CD4-positive, alpha-beta T cell treated with Interferon alpha-2 for 1 hour (primary cell): ENCODE measurements around the gene DCC.

ENCODE experiments used
- DNase-seq, 2 donors: peaks; one replicate each; pipeline ENCODE4 v3.0.0-alpha.2; 2020 to 2022

DCC gene

GRCh38 chr18:52607985-52608384 is 268.0 kb downstream of the DCC start:
- no peak for DNase-seq

- DNase-seq: no peak
Measured at GRCh38 chr18:52610451-52611115, 270.6 kb downstream of the DCC start.

DNA sequence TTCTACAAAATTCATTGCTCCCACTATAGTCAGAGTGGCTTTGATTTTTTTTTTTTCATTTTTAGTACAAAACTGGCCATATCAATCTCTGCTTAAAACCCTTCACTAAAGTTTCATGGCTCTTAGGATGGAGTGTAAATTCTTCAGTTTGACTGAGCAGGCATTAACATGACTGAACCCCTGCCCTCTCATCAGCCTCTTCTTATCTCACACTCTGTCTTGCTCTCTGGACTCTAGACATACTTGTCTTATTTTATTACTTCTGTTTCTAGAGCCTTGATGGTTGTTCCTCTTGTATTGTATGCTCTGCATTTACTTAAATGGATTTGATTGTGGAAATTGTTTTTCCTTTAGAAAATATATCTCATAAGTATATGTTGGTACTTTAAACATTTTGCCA is 272.4 kb downstream of the DCC start:
- no peak for DNase-seq

DNA sequence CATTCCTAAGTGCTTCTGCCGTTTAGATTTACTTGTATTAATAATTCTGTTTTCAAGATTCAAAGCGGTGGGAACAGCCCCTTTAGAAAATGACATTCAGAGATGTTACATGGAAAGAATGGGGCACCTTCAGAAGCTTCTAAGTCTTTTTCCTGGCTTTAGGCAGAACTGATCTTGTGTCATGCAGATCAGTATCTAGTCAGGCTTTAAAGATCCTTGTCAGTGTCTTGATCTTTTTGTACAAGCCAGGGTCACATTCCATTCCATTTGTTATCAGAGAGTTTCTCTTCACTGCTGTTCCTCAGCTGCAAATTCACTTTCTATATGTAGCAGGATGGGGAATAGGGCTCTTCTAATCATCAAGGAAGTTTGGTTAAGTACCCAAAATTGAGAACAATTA is 275.3 kb downstream of the DCC start:
- DNase-seq: no peak

DNA sequence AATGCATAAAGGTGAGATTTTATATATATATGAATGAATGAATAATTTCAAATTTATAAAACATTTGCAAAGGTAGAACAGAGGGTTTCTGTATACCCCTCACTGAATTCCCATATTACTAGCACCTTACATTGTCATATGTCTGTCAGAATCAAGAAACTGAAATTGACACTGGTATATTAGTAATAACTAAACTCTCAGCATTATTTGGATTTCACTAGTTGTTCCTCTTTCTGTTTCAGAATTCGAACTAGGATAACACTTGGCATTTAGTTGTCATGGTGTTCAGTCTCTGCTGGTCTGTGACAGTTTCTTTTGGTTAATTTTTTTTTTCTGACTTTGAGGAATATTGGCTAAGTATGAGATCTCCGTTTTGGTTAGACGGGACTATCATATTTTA is 275.9 kb downstream of the DCC start:
- DNase-seq: no peak

- DNase-seq: no peak
Measured at GRCh38 chr18:52617931-52618330, 277.9 kb downstream of the DCC start.

DNA sequence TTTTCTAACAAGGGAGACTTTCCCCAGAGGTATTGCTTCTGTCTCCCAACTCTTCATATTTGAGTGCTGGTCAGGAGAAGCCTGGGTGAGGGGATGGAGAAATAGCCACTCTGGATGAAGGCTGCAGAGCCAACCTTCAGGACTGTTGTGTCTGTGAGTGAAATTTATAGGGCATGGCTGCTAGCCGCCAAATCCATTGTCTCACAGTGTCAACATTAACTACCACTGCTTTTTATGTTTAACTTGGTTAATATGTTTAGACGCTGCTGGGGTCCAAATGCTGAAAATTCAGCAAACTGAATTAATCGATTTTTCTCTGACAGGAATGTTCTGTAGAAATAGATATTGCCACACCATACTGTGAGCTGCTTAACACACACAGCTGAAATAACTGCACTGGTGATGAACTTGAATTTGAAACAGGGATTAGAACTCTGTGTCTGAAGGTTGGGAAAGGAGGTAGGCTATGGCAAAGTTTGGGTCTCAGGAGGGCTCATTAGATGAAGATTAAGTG is 281.0 kb downstream of the DCC start:
- no peak for DNase-seq

DNA sequence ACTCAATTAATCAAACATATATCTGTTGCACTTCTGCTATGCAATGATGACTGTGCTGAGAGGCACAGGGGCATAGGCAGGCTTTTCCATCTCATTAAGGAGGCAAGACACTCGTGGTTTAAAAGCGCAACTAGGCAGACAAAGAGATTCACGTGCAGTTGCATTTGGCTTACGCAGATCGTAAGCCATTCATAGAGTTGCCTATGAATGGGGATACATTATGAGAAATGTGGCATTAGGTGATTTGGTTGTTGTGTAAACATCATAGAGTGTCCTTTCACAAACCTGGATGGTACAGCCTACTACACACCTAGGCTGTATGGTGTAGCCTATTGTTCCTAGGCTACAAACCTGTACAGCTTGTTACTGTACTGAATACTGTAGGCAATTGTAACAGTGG is 284.7 kb downstream of the DCC start:
- no peak for DNase-seq

- DNase-seq: no peak
Measured at GRCh38 chr18:52636536-52636935, 296.5 kb downstream of the DCC start.

GRCh38 chr18:52648201-52648600 is 308.2 kb downstream of the DCC start:
- DNase-seq: no peak

DNA sequence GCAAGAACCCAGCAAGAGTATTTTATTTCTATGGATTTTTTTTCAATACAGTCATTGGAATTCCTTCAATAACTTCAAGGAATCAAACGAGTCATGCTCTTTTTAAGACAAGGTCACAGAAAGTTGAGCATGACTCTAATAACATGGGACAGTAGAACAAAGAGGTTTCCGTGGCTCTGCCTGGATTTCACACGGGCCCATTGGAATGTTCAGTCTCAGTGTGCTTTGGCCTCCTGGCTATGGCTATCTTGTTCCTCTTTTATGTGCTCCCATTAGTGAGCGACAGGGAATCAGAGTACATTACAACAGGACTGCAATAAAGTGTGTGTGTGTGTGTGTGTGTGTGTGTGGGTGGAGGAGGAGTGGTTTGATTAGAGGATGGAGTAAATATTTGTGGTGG is 312.4 kb downstream of the DCC start:
- no peak for DNase-seq

GRCh38 chr18:52657043-52657805 is 317.2 kb downstream of the DCC start:
- no peak for DNase-seq

DNA sequence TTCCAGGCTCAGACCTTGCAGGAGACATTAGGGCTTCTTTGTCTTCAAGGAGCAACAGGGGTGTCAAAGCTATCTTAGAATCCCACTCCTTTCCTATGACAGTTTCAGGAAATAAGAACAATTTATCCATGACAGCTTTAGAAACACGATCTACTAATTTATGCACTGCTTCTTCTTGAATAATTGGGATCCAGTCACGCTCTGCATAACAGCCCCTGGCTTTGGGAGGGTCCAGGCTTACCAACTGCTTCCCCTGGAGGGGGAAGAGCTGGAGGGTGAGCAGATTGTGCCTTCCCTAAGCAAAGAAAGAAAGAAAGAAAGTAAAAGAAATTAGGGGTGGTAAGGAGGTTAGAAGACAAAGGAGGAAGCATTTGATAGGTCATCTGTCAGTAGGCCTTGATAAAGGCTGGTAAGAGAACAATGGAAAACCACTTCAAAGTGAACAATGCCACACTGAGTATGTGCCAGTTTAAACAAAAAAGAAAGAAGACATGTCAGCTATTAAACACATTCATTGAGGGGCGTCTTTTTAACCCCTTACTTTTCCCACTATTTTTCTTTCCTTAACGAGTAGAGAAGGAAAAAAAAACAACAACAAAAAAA is 327.6 kb downstream of the DCC start:
- DNase-seq: no peak

- DNase-seq: no peak
Measured at GRCh38 chr18:52670896-52671295, 330.9 kb downstream of the DCC start.

- DNase-seq: no peak
Measured at GRCh38 chr18:52678034-52678433, 338.0 kb downstream of the DCC start.

DNA sequence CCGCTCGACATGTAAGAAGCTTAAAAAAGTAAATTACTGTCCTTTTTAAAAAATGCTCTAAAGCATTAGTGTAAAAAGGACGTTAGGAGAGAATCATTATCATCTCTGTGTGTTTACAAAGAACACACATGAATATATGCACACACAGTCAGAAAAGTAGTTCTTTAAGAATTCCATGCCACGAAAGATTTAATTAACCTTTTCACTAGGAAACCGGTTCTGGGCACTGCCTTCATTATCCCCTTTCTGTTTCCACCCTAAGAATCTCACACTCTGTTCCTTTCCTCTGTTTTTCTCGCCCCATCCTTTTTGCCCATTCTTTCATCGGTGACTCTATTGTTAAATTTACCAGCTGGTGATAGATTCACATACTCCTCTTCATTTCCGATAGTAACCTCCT is 338.6 kb downstream of the DCC start:
- DNase-seq: no peak

- no peak for DNase-seq
Measured at GRCh38 chr18:52679354-52679753, 339.4 kb downstream of the DCC start.

DNA sequence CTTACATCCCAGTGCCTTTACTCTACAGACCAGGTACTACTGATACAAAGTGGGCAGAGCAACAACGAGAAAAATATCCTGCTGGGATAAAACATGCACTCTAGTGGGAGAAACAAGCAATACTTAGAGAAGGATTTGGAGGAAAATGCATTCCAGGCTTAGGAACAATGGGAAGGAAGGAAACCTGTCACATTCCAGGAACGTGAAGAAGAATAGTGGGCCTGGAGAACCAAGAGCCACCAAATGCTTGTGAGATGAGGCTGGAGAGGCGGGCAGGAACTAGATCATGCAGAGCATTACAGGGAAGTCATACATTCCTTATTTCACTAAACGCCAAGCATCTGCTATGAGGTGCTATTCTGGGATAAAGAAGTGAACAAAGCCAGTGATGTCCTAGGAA is 342.3 kb downstream of the DCC start:
- DNase-seq: no peak

DNA sequence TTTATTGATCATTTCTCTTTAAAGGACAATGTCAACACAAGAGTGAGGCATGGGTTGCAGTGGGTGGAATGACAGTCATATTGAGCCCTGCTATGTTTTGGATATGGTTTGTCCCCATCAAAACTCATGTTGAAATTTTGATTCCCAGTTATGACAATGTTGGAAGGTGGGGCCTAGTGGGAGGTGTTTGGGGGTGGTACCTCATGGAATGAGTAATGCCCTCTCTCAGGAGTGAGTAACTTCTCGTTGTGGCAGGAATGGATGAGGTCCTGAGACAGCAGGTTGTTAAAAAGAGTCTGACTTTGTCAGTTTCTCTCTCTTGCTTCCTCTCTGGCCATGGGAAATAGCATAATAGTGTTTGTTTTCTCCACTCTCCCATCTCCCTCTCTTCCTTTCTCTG is 345.3 kb downstream of the DCC start:
- no peak for DNase-seq

DNA sequence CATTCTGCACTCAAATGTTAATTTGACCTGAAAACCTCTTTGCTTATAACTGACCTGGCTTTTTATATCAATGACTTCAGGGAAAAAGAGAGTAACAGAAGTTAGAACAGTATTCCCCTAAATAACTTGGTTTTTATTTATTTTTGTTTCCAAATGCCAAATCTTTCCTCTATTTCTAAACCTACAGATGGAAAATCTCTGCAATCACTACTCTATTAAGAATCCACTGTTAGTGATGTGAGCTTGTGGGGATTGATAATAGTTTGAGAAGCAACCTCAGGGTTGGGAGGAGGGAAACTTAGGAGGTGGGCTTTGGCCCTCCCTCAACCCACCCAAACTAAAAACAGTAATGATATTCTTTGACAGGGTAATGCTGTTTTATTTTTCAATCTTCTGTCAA is 351.8 kb downstream of the DCC start:
- no peak for DNase-seq

DNA sequence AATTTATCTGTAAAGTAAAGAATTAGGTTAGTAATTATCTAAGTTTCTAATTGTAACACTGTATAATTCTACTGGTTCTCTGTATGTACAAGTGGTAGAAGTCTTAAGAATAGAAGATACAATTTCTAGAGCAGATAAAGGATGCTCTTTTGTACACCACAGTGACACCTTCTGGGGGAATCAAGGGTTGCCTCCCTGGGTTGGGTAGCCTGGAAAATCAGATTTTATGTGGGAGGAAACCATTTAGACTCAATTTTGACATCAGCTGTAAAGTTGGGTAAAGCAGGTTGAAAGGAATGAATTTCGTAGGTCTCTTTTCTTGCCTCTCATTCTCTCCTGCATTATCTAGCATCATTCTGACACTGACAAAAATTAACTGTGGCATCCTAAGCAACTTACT is 354.8 kb downstream of the DCC start:
- DNase-seq: no peak

DNA sequence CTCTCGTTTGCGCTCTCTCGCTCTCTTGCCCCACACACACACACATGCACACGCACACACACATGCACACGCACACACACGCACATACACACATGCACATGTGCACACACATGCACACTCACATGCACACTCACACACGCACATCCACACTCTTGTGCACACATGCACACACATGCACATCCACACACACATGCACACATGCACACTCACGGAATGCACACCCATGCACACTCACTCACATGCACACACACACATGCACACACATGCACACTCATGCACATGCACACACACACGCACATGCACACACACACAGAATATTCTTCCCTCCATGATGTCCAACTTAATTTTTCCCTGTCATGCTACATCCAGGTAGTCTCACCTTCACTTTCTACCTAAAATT is 360.1 kb downstream of the DCC start:
- DNase-seq: no peak

- DNase-seq: no peak
Measured at GRCh38 chr18:52700816-52701215, 360.8 kb downstream of the DCC start.

GRCh38 chr18:52701219-52701935 is 361.4 kb downstream of the DCC start:
- DNase-seq: no peak
